Measurements from ENCODE around the gene GTF3C1.

Gene GTF3C1

GRCh38 chr16:27520982-27521673 is 28.6 kb downstream of the GTF3C1 start:
- in situ Hi-C loops (cut with MboI; ENCODE audit: low sequenced_read_pairs): no loop called here

DNA sequence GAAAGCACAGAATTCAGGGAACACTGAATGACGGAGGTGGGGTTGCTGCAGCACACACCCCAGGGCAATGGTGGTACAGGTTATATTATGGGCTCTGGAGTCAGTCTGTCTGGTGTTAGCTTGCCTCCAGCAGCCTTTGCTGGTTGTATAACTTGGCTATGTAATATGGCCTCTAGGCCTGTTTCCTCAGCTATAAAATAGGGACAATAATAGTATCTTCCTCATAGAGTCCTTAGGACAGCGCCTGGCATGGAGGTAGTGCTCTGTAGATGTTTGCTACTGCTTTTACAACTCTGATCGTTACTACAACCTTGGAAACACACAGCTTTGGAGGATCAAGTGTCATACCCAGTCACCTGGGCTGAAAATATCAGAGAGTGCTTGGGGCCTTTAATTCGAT is 31.5 kb downstream of the GTF3C1 start:
- in situ Hi-C loops (cut with MboI; ENCODE audit: low sequenced_read_pairs): no loop called here

DNA sequence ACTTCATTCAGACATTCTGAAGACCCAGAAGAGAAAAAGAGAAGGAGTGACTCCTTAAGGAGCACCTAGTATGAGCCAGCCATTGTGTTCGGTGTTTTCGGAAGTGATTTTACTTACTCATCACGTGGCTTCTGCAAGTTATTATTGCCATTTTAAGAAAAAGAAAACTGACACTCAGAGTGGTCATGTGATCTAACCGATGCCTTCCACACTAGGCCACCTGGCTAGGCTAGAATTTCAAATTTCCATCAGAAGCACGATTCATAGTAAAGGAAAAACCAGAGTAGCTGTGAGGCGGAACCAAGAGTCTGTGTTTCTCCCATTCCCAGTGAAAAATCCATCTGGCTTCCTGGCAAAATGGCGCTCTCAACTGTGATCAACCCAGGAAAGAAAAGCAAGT is 32.0 kb downstream of the GTF3C1 start:
- in situ Hi-C loops (cut with MboI; ENCODE audit: low sequenced_read_pairs): no loop called here

- in situ Hi-C loops (cut with MboI; ENCODE audit: low sequenced_read_pairs): no loop called here
Measured at GRCh38 chr16:27516365-27516764, 33.3 kb downstream of the GTF3C1 start.

DNA sequence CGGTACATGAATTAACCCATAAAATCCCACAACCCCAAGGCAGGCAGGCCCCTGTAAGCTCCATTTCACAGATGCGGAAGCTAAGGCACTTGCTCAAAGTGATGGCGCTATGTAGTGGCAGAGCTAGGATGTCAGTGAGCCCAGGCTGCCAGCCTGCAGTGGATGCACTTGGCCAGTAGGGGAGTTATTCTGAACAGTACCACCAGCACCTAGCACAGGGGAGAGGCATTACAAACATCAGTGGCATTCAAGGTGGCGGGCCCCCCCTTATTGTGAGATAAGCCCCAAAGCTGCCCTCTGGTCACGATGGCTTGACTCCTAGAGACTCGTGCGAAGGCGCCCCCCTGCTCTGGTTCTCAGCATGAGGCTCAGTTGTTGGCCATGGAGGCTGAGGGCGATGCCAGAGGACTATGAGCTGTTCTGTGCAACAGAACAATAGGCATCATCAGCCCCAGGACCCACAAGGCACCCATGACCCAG is 33.8 kb downstream of the GTF3C1 start:
- in situ Hi-C loops (cut with MboI; ENCODE audit: low sequenced_read_pairs): no loop called here

DNA sequence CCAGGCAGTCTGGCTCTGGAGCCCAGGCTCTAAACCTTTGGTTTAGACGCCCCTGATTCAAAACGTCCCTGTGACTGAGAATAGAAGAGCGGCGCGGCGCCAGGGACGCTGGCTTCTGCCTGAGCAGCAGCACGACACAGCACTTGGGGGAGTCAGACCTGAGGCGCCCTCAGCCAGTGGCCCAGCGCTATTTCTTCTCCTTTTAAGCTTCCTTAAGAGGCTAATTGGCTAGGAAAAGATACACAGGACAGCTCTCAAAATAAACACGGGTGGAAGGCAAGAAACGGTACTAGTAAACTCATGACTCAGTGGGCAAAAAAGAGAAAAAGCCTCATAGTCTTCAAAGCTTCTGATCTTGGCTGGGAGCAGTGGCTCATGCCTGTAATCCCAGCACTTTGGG is 34.9 kb downstream of the GTF3C1 start:
- in situ Hi-C loops (cut with MboI; ENCODE audit: low sequenced_read_pairs): no loop called here

DNA sequence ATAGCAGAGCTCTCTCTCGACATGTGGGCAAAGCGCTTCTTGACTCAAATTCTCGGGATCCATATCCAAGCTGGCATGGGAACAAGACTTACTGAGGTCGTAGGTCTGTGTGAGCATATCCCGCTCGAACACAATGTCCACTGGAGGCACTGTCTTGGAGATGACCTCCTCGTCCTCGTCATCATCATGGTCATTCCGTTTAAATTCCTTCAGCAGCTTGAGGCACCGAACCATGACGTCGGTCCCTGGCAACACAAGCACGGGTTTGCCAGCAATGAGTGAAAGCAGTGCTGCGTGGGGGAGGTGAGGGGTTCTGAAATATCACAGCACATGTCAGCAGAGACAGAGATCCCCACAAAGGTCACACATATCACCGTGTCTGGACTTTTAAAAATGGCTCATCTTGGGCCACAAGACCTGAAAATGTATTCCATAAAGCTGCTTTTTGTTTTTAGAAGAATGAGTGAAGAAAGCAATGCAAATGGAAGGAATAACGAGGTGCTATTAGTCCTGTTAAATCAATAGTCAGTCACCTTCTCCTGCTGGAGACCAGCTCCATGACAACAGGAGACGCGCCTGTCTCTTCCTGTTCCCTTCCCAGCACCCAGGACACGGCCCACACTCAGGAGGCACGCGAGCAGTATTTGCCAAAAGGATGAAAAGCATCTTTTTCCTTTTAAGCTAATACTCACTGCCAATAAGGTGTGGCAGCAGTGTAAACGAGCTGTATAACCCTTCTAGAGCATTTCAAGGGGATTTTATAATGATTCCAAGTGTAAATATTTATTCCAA is 37.9 kb downstream of the GTF3C1 start:
- in situ Hi-C loops (cut with MboI; ENCODE audit: low sequenced_read_pairs): no loop called here

DNA sequence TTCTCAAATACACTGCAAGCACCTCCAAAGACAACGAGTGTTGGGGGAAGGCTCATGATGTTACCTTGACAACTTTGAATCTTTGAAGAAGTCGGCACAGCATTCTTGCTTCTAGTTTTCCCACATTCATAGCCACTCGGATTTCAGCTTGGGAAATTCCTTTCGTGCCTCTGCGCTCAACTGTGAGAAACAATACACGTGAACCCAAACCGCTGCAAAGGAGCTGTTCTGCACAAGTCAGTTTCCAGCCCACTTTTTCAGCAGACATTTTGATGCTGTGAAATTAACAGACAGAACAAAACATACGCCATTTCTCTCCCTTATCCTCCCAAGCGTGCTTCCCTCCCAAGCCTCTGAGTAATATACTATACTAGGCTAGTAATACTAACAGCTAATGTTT is 41.2 kb downstream of the GTF3C1 start:
- in situ Hi-C loops (cut with MboI; ENCODE audit: low sequenced_read_pairs): no loop called here

- in situ Hi-C loops (cut with MboI; ENCODE audit: low sequenced_read_pairs): no loop called here
Measured at GRCh38 chr16:27506771-27507170, 42.9 kb downstream of the GTF3C1 start.

DNA sequence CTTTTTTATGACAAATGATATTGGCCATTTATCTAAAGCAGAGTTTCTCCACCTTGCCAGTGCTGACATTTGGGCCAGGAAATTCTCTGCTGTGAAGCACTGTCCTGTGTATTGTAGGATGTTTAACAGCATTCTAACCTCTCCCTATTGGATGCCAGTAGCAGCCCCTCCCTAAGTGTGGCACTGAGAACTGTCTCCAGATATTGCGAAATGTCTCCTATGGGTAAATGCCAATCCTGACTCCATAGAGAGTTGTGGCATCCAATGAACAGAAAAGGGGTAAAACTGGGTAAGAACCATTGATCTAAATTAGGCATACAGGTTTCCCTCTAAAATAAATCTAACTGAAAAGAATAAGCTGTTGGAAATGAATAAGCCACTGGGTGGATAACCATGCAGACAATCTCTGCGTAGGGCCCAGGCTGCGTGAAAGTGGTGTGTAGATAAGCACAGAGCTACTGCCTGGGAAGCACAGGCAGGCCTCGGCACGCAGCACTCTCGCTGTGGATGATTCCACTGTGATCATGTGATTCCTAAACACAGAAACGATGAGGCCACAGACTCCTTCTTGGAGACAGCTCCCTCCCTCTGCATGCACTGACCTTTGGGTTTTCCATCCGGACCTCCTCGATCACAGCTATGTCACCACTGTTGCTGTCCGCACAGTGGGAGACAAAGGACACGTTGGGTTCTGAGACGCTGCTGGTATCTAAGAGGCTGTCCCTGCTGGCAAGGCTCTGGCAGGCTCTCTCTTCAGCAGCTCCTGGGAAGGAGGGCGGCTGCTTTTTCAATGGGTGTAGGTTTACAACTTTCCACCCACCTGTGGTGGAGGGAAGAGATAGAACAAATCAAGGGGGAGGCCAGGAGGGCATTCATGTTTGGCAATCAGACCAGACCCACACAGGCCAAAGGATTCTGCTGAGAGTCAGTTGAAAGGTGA is 44.1 kb downstream of the GTF3C1 start:
- in situ Hi-C loops (cut with MboI; ENCODE audit: low sequenced_read_pairs): no loop called here

- in situ Hi-C loops (cut with MboI; ENCODE audit: low sequenced_read_pairs): no loop called here
Measured at GRCh38 chr16:27503662-27504061, 46.1 kb downstream of the GTF3C1 start.

GRCh38 chr16:27500801-27501200 is 48.9 kb downstream of the GTF3C1 start:
- in situ Hi-C loops (cut with MboI; ENCODE audit: low sequenced_read_pairs): no loop called here

DNA sequence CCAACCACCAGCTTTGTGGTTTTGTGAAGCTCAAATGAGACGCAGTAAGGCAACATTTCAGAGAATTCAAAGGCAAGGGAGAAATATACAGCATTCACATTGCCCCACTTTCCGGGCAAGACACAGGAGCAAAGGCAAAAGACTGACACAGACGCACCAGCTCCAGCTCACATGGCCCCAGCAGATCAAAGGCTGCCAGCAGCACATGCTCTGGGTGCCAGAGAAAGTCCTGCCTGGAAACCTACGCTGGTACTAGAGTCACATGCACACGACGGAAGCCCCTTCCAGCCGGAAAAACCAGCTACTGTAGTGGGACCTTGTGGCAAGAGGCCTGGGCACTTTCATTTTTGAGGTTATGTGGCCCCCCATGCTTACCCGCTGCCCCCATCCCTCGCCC is 50.1 kb downstream of the GTF3C1 start:
- in situ Hi-C loops (cut with MboI; ENCODE audit: low sequenced_read_pairs): no loop called here

DNA sequence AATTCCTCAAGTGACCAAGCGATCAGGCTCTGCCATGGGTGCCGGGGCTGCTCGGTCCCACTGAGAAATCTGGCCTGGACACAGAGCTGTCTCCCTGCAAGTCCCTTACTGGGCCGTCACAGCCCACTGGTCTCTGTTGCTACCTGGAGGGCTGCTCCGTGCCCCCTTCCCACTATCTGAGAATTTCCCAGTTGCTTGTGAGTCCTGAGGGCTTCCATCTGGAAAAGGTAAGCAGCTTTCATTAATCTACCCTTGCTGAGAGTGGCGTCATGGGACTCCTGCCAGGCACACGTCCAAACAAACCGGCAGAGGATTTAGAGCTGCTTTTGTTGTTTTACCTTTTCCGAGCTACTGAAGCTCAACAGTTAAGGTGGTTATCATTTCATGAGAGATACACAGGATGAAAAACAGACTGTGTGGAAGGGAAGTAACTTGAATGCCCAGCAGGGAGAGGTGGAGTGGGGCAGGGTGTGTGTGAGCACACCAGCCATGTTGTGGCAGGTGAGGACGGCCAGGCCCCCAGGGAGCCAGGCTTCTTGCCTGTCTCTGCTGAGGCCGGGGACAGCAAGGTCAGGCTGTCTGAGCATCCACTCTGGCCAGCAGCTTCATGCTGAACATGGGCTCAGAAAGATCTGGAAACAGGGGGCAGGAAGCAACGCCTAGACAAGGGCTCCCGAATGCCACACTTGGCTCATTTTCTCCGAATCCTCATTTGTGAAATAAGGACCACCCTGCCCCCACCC is 50.6 kb downstream of the GTF3C1 start:
- in situ Hi-C loops (cut with MboI; ENCODE audit: low sequenced_read_pairs): no loop called here

DNA sequence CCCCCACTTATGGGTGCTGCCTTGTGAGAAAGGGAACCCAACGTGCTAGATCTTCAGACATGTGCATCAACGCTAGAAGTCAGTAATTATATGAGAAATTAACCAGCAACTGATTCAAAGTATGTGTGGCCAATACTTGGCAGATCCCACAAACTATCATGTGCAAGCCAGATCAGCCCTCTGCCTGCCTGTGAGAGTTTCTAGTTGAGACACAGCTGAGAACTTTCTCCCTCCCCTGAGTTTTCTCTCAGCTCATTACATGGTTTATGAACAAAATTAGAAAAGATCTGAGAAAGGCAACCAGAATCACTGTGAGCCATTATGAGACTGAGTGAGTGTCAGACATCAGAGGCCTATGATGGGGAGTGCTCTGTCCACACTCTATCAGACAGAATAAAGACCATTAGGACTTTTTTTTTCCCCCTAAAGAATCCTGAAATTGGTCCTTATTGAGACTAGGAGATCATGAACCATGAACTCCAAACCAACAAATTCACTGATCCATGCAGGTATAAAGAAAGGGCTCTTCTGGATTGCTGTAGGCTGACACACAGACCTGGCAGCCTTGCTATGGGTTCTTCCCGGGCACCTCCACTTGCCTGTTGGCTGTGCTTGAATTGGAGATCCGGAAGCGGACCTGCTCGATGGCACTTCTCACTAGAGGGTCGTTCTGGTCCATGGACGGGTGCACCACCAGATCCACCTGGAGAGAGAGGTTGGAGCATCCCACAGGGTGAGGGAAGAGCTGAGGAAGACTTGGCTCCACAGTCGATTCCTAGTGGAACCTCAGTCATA is 51.5 kb downstream of the GTF3C1 start:
- in situ Hi-C loops (cut with MboI; ENCODE audit: low sequenced_read_pairs): no loop called here

DNA sequence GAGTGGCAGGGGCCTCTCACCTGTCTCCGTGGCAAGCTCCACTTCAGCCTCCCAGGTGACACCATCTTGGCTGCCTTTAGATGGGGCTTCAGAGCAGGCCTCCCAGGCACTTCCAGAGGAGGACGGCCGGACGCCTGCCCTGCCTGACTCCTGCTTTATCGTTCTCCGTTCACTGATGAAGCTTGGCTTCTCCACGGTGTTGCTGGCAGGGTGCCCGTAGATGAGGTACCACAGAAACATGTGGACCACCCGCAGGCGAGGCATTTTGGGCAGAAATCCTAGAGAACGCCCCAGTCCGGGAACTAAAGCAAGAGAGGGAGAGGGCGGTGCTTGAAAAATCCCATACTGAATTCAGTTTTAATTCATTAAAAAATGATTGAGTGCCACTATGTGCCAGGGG is 54.5 kb downstream of the GTF3C1 start:
- in situ Hi-C loops (cut with MboI; ENCODE audit: low sequenced_read_pairs): no loop called here

DNA sequence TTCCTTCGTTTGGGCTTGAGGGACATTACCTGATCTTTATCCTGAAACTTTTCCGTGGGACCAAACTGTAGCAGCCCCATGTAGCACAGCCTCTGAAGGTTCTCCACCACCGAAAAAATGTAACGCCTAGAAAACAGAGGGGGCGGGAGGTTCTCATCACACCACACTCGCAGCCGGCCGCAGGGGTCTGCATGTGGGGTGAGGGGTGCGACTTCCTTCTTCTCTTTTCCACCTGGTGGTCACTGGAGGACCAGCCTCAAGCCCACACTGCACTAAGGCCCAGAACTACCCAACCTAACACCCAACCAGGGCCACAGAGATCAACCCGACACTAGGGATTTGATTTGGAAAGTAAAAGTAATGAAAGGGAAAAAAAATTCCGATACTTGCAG is 57.1 kb downstream of the GTF3C1 start:
- in situ Hi-C loops (cut with MboI; ENCODE audit: low sequenced_read_pairs): no loop called here

- in situ Hi-C loops (cut with MboI; ENCODE audit: low sequenced_read_pairs): no loop called here
Measured at GRCh38 chr16:27491894-27492587, 57.7 kb downstream of the GTF3C1 start.

DNA sequence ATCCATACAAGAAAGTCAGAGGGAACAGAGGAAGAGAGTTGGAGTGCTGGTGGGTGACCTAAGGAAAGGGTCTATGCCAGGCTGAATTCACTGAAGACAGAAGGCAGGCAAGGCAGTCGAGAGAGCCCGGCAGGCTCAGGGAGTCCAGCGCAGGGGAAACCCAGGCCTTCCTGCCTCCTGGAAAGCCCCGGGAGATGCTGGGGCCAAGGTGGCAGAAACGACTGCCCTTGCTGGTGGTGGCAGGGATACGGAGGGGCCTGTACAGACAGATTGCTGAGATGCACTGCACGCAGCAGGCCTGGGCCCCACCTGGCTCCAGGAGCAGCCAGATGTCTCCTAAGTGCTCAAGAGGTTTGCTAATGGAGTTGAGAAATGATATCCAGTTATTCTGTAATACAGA is 59.8 kb downstream of the GTF3C1 start:
- in situ Hi-C loops (cut with MboI; ENCODE audit: low sequenced_read_pairs): no loop called here
